Activated gamma-delta T cell treated with anti-CD3 and anti-CD28 coated beads, Interleukin-2, amount 50 U/mL, for 16 hours (primary cell): ENCODE data around the gene USP5.

Experiments
- DNase-seq: peaks from one replicate; pipeline ENCODE4 v3.0.0-alpha.2; 2020; ENCODE audit warnings: low read depth

The USP5 gene

DNA sequence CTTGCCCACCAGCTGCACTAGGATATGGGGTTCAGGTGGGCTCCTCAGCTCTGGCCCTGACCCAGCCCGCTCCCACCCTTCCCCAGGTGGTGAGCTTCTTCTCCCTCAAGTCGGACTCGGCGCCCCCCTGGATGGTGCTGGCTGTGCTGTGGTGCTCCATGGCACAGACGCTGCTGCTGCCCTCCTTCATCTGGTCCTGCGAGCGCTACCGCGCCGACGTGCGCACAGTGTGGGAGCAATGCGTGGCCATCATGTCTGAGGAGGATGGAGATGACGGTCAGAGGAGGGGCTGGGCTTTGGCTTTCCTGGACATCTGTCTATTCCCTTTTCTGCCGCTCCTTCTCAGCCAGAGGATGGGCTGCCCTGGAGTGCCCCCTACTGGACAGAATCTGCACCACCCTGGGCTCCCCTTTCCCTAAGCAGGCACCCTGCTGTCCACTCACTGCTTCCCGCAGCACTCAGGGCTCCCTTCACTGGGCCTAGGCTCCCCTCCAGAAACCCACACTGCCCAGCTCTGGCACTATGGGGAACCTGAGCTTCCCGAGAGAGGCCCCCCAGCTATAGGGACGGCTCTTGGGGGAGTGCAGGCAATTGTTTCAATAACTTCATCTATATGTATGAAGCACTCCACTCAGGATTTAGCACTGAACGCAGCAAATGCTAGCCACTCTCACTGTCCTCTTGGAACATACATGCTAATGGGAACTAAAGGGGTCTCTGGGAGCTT, 26.4 kb upstream of the USP5 start:
- peak; percentile 62 for DNase-seq

DNA sequence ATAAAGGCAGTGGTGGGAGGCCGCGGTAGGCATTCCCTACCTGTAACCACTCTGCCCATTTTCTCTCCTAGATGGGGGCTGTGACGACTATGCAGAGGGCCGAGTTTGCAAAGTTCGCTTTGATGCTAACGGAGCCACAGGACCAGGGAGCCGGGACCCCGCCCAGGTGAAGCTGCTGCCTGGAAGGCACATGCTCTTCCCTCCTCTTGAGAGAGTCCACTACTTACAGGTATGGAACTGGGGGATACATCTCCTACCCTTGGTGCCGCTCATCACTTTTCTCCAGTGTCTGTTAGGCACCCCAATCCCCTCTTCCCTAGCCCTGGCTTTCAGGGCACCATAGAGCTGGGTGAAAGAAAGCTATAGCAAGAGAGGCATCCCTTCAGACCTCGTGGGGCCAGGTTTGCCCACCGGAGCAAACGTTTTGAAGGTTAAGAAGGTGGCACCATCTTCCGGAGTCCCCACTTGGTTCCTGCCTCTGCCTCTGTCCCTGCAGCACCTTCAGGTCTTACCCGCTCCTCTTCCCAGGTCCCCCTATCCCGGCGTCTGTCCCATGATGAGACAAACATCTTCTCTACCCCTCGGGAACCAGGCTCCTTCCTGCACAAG, 25.7 kb upstream of the USP5 start:
- DNase-seq = no peak

DNA sequence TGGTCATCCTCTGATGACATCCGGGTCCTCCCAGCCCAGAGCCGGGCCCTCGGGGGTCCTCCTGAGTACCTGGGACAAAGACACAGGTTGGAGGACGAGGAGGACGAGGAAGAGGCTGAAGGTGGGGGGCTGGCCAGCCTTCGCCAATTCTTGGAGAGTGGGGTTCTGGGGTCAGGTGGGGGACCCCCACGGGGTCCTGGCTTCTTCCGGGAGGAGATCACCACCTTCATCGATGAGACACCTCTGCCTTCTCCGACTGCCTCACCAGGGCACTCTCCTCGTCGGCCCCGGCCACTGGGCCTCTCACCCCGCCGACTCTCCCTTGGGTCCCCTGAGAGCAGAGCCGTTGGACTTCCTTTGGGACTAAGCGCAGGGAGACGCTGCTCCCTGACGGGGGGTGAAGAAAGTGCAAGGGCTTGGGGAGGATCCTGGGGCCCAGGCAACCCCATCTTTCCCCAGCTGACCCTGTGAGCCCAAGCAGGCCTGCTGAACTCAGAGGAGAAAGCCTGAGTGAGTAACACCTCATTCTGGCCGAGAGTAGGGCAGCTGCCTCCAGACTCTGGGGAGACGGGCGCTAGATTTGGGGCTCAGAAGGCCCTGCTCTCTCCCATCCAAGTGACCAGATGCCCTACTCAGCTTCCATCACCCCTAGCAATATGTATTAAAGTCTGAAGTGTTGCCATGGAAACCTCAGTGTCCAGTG, 25.1 kb upstream of the USP5 start:
- DNase-seq = no peak

DNA sequence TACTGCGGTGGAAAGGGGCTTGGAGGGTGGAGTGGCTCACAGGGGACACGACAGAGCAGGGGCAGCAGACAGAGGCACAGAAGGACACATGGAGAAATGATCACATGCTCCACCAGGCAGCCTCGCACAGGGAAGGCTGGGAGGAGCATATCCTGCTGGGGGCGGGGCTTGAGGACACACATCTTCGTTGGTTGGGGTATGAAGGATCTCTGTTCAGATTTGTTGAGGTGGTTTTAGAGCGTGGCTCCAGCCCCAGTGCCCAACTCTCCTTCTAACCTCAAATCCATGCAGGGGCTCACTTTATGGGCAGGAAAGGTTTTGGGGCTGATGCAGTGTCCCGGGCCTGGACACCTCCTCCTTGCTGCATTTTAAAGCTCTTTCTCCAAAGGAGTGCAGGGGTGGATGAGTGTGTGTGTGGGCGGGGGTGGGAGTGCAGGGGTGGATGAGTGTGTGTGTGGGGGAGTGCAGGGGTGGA, 24.5 kb upstream of the USP5 start:
- no peak for DNase-seq

DNA sequence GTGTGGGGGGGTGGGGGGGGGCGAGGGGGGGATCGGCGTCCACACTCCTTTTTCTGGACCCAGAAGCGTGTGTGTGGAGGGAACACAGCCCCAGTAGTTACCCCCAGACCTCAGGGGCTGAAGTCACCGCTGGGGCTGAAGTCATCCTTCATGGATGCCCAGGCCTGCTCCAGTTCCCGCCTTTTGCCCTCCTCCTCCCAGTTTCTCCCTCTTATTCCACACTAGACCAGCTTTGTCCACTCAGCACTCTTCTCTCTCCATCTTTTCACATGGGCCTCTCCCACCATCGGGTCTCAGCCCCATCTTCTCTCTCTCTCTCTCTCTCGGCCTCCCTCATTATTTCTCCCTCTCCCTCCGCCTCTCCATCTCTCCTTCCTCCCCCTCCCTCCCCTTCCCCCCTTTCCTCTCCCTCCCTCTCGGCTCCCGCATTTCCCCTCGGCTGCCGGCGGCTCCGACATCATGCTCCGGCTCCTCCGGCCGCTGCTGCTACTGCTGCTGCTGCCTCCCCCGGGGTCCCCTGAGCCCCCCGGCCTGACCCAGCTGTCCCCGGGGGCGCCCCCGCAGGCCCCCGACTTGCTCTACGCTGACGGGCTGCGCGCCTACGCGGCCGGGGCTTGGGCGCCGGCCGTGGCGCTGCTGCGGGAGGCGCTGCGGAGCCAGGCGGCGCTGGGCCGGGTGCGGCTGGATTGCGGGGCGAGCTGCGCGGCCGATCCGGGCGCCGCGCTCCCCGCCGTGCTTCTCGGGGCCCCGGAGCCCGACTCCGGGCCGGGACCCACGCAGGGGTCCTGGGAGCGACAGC, 23.8 kb upstream of the USP5 start, which contains the start of gene P3H3:
Gene P3H3, plus strand, starts transcription at position 426 of the 799 bp plus-strand sequence. Its CDS starts 34 bp downstream, at position 460.
- no peak for DNase-seq

DNA sequence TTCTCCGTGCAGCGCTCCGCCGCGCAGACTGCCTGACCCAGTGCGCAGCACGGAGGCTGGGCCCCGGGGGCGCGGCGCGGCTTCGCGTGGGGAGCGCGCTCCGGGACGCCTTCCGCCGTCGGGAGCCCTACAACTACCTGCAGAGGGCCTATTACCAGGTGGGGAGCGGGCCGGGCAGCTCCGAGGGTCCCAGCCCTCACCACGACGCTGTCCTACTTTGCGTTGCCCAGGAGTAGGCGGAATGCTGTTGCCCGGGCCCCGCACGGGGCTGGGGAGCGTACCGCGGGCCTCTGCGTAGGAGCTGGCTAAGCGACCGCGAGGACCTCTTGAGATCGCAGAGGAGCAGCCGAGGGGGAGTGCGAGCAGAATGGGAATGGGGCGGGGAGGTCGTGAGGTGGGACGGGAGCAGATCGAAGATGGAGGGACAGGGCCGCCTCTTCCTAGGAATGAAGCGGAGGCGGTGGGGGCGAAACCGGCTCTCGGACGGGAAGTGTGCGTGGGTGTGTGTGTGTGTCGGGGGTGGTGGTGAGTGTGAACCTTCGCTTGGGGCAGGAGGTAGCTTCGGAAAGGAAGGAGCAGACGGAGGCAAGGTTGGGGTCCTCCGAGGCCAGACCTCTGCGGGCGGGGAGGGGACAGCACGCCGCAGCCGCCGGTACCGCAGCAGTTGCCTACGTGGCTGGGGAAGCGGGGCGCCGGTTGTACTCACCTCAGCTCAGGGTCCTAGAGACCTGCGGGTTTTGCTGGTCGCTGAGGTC, 23.0 kb upstream of the USP5 start:
- DNase-seq = no peak

DNA sequence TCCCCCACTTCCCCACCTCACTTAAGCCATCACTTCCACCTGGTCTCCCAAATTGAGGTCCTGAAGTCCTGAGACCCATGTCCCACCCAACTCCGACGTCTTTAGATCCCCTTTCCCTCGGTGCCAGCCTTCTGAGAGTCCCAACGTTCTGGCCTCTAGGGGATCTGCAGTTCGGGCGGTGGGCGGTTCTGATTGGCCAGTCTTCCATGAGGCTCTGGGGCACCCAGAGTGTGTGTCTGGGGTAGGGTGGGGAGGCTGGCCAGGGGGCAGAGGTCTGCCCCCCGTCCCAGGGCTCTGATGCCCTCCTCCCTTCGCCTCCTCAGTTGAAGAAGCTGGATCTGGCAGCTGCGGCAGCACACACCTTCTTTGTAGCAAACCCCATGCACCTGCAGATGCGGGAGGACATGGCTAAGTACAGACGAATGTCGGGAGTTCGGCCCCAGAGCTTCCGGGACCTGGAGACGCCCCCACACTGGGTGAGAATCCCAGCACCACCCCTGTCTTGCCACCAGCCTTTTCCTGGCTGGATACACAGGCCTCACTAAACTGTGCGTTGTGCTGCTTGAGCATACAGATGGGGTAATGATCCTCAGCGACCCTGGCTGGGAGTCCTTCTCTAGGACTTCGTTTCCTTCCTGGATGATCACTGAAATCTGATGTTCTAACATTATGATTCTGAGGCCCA, 22.3 kb upstream of the USP5 start:
- no peak for DNase-seq

DNA sequence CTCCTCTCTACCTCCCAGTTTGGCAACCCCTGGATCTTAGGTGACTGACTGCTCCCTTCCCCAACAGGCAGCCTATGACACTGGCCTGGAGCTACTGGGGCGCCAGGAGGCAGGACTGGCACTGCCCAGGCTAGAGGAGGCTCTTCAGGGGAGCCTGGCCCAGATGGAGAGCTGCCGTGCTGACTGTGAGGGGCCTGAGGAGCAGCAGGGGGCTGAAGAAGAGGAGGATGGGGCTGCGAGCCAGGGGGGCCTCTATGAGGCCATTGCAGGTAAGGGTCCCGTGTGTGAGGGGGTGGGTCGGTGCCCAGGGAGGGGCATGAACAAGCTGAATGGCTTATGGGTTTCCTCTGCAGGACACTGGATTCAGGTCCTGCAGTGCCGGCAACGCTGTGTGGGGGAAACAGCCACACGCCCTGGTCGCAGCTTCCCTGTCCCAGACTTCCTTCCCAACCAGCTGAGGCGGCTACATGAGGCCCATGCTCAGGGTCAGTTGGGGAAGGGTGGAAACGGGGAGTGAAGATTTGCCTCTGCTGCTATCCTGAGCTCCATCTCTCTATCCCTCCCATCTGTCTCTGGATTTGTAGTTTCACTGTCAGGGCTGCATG, 21.6 kb upstream of the USP5 start:
- no peak for DNase-seq

DNA sequence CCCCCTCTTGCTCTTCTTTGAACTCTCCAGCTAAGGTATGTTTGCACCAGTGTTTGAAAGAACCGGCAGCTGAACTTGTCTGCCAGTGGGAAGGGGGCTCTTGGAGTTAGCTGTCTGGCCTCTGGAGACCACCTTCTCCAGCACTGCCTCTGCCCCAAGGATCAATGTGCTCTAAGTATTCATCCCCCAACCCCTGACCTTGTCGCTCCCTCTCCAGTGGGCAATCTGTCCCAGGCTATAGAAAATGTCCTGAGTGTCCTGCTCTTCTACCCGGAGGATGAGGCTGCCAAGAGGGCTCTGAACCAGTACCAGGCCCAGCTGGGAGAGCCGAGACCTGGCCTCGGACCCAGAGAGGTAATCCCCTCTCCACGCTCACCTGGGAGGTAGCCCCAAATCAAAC, 21.0 kb upstream of the USP5 start:
- no peak for DNase-seq

DNA sequence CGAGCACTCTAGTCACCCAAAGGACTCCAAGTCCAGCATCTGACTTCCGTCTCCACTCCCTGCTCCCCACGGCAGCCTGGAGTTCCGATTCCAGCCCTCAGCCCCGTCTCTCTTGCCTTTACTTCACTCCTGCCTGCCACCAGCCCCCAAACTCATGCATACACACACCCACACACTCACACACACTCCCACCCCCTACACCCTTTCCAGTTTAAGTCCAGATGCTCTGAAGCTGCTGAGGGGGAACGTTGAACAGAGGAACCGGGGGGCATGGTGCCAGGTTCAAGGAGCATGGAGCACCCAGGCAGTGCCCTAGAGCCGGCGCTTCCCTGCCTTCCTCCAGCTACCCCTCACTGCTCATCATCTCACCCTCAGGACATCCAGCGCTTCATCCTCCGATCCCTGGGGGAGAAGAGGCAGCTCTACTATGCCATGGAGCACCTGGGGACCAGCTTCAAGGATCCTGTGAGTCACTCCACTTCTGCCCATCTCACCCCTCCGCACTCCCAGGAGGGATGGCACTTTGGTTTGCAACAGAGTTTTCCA, 20.4 kb upstream of the USP5 start:
- no peak for DNase-seq

DNA sequence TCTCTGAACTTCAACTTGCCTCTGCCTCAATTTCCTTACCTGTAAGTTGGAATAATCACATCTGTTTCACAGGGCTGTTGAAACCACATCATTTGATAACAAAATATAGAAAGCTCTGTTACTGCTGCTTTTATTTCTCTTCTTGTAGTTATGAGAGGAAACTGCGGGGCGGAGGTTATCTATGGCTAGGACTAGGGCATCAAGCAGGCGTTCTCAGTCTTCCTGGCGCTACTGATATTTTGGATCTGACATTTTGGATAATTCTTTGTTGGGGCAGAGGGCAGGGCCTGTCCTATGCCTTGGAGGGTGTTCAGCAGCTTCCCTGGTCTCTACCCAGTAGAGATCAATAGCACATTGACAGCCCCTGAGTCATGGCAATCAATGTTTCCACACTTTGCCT, 19.8 kb upstream of the USP5 start:
- DNase-seq = no peak

DNA sequence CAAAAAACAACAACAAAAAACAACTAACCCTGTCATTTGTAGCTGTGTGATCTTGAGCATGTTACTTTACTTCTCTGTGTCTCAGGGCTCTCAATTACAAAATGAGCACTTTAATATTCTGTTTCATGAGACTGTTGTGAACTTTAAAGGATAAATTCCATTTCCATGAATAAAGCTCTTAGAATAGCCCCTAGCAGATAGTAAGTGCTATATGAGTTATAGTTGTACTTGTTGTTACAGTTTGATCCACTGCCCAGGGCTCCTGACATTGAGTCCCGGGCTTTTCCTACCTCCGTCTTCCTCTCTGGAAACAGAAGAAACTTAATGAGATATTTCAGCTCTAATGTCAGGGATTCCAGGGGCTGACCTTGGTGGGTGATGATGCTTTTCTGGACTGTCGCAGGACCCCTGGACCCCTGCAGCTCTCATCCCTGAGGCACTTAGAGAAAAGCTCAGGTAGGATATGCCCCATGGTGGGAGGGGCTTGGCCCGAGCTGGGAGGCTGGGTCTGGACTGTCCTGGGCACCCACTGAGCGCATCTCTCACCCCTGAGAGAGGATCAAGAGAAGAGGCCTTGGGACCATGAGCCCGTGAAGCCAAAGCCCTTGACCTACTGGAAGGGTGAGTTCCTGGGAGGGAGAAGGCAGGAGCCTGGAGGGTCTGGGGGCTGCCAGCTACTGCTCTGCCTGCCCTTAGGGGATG, 18.6 kb upstream of the USP5 start:
- no peak for DNase-seq

DNA sequence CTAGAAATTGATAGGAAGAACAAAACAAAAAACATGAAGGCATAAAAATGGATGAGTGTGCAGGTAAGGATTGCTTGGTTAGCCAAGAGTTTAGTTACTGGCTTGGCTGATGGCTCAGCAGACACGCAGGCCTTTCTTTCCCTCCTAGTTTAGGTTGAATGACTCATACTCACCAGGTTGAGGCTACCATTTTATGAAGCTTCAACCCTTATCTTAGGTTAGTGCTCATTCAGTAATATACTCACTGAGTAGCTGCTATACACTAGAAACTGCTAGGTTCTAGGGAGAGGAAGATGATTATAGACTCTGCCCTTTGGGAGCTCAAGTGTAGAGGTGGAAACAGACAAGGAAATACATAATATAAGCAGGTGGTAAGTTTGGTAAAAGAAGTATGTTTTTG, 17.7 kb upstream of the USP5 start:
- DNase-seq = no peak

DNA sequence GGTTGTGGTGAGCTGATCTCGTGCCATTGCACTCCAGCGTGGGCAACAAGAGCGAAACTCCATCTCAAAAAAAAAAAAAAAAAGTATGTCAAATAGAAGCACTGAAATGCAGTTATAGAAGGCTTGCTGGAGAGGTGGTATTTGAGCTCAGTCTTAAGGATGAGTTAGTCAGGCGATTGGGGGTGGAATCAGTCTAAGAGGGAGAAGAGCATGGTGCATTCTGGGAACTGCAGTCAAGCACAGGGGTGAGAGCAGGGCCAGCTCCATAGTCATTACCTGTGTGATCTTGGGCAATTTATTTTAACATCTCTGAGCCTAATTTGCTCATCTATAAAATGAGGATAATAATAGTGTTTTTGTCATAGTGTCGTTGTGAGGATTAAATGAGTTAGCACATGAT, 17.1 kb upstream of the USP5 start:
- DNase-seq = no peak

DNA sequence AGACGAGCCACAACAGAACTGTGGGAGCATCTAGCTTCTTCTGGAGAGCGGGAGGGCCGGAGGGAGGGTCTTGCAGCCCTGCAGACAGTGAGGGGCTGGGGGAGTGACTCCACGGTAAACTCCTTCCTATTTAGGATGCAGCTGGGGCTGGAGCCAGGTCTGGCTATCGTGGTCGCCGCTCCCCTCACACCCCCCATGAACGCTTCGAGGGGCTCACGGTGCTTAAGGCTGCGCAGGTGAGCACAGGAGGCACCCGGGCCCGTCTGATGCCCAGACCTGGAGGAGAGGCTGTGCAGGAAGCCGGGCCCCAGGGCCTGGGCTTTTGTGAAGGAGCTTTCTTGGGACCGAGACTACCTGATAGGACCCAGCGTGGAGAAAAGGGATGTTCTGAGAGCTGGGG, 15.1 kb upstream of the USP5 start:
- no peak for DNase-seq

DNA sequence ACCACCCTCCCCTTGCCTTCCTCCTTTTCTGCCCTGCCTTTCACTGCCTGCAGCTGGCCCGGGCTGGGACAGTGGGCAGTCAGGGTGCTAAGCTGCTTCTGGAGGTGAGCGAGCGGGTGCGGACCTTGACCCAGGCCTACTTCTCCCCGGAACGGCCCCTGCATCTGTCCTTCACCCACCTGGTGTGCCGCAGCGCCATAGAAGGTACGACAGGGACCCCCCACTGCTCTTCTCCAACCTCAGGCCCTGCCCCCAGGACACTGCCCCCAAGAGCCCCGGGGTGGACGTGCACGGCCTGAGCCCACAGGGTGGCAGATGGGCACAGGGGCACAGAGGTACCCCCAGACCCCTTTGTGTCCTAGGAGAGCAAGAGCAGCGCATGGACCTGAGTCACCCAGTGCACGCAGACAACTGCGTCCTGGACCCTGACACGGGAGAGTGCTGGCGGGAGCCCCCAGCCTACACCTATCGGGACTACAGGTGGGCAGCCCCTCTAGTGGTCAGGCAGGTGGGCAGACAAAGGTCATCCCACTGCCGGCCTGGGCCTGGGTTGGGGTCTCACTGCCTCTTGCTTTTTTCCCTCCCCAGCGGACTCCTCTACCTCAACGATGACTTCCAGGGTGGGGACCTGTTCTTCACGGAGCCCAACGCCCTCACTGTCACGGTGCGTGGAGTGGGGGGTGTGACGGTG, 14.4 kb upstream of the USP5 start:
- DNase-seq = no peak

DNA sequence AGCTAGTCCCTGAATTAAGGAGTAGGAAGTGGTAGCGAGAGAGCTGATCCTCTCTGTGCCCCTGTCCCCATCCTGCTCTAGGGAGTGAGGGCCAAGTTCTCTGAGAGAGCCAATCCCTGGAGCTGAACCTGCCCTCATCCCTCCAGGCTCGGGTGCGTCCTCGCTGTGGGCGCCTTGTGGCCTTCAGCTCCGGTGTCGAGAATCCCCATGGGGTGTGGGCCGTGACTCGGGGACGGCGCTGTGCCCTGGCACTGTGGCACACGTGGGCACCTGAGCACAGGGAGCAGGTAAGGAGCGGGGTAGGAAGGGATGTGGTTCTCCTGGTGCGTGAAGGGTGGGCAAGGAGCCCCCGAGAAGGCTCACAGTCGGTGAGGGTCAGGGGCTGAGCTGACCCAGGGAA, 13.1 kb upstream of the USP5 start:
- no peak for DNase-seq

DNA sequence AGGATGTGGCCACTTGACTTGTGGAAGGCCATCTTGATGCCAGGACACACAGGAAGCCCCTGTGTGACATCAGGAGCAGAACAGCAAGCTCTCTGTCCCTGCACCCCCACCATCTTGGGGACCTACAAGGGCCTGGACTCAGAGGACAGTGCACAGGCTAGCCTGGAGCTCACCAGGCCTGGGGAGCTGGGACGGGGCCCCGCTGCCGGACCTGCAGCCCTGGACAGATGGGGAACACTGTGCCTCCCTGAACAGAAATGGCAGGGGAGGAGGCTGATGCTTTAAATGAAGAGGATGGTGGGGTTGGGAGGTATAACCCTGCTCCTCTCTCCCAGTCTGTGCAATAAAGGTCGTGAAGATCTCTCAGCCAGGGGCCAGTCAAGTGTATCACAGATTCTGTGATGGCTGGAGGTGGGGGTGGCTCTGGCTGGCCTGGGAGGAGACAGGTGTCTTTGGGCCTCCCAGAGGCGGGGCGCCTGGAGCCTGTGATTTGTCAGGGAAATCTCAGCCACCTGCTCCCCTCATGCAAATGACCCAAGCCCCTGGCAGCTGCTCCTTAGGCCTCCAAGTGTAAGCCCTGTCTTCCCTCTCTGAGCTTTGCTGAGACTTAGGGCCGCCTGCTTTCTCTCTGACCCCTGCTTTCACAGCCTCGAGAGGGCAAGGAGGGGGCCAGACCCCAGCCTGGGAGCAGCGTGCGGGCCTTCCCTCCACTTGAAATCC, 12.3 kb upstream of the USP5 start:
- DNase-seq = no peak
